Fibroblast of the conjunctiva (primary cell): ENCODE results near the gene ARSA.
"Not testable (repeated sequence)": the region's sequence is repeated elsewhere in the genome, so short reads cannot be mapped to it uniquely, and the experiment has no call there.

Experiments used
- DNase-seq: peaks from one replicate; pipeline ENCODE4 v3.0.0-alpha.2; 2010; ENCODE audit warnings: low read depth

ARSA gene

GRCh38 chr22:50621948-50622722 lies 5.8 kb downstream of the ARSA start:
- DNase-seq: no peak

DNA sequence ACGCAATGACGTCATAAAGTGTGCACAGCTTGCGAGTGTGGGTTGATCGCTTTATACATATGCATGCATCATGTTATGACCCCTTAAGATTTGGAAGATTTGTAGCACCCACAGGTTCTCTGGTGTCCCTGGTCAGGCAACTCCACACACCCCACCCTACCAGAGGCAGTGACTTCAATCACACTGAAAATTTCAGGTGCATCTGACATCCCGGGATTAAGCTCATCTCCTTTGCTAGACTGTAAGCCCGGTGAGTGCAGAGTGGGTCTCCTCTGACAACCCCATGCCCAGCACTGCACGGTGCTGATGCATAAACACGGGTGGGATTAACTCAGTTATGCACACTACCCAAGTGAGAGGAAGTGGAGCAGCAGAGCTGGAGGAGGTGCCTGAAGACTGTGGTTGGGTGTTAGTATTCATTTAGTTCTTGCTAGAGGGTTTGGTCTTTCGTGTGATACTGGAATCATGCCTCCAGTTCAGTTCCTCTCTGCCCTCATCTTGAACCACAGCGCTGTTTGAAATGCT lies 6.5 kb downstream of the ARSA start:
- DNase-seq: no peak

GRCh38 chr22:50620593-50621355 lies 7.2 kb downstream of the ARSA start:
- DNase-seq: no peak

DNA sequence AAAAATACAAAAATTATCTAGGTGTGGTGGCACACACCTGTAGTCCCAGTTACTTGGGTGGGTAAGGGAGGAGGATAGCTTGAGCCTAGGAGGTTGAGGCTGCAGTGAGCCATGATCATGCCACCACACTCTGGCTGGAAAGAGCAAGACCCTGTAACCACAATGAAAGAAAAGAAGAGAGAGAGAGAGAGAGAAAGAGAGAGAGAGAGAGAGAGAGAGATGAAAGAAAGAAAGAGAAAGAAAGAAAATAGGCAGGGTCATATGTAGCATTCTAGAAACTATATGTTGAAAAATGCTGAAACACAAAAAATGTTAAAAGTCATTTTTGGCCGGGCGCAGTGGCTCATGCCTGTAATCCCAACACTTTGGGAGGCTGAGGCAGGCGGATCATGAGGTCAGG lies 13.7 kb downstream of the ARSA start:
- not testable (repeated sequence) for DNase-seq

- no peak for DNase-seq
Measured at GRCh38 chr22:50613291-50613981, 14.5 kb downstream of the ARSA start.

DNA sequence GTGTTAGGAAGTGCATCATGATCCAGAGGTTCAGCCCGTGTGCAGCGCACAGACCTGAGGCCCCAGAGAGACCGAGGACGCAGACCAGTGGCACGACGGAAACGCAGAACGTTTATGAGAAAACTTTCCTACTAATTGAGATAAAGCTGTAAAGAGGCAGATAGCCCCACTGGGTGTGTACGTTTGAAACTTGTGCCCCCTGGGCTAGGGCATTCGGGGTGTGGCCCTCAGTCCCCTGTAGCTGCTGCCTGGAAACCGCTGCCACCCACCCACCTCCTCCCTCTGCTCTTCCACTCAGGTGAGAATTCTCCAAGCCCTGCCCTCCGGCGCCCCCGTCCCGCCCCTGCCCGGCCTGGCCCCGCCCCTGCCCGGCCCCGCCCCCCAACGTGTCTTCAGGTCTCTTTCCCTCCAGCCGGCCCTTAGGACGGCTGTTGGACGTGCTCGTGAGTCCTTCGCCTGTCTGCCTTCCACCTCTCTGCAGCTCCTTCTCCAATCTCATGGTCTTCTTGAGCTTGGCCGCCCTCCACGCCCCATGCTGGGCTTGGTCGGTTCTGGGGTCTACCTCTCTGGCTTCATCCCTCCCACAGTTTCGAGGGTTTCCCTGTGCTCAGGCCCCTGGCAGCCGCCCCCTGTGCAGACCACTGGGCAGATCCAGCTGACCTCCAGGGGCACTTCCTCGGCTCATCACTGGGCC lies 15.3 kb downstream of the ARSA start:
- no peak for DNase-seq

GRCh38 chr22:50612168-50612527 lies 15.8 kb downstream of the ARSA start:
- no peak for DNase-seq

DNA sequence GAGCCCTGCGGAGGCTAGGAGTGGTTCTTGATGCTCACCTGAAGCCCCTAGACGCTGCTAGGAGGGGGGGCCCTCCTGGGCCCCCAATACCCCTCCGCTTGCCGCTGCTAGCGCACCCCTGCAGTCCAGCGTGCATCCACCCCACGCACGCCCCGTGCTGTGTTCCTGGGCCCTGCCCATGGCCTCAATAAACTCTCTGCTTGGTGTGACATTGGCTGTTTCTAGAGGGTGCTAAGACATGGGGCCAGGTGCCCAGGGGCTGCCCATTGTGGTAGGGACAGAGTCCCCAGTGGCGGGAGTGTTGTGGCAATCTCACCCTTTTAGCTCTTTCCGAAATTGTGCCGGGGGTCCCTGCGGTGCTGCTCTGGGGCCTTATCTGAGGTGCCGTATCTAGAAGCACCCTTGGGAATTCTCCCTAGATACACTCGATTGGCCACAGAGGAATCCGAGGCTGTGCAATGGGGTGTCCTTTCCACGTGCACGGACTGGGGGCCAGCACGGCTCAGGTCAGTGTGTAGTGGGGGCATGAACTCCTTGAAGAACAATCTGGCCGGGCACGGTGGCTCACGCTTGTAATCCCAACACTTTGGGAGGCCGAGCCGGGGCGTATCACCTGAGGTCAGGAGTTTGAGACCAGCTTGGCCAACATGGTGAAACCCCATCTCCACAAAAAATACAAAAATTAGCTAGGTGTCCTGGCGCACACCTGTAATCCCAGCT lies 16.5 kb downstream of the ARSA start:
- no peak for DNase-seq

GRCh38 chr22:50610581-50610980 lies 17.4 kb downstream of the ARSA start:
- no peak for DNase-seq

DNA sequence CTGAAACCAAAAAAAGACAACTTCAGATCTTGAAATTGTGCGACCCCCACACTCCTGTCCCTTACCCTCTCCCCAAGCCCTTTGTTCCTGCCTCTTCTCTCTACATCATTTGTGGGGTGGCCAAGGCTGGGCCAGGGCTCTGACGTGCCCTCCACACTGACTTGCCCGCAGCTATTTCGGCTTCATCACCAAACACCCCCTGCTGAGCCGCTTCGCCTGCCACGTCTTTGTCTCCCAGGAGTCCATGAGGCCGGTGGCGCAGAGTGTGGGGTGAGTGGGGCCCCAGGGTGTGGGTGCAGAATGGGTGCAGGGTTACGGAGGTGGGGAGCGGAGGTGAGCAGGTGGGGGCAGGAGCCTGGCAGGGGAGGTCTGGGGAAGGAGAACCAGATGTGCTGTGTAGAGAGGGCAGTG lies 17.9 kb downstream of the ARSA start:
- DNase-seq: no peak

- DNase-seq: no peak
Measured at GRCh38 chr22:50609599-50609998, 18.4 kb downstream of the ARSA start.

DNA sequence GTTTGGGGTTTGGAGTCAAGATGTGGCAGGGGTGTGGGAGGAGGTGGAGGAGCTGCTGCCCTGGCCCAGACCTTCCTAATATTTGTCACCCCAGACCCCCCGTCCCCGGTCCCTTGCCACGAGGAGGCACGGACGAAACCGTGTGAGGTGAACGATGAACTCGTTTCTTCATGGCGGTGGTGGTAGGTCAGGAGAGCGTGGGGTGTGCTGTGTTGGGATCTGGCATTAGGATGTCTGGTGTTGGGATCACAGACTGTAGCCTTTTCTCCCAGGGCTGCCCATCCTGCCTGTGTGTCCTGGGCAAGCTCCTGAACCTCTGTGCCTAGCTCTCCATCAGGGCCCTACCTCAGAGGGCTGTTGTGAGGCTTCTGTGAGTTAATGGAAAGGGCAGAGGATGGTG lies 19.0 kb downstream of the ARSA start:
- no peak for DNase-seq

DNA sequence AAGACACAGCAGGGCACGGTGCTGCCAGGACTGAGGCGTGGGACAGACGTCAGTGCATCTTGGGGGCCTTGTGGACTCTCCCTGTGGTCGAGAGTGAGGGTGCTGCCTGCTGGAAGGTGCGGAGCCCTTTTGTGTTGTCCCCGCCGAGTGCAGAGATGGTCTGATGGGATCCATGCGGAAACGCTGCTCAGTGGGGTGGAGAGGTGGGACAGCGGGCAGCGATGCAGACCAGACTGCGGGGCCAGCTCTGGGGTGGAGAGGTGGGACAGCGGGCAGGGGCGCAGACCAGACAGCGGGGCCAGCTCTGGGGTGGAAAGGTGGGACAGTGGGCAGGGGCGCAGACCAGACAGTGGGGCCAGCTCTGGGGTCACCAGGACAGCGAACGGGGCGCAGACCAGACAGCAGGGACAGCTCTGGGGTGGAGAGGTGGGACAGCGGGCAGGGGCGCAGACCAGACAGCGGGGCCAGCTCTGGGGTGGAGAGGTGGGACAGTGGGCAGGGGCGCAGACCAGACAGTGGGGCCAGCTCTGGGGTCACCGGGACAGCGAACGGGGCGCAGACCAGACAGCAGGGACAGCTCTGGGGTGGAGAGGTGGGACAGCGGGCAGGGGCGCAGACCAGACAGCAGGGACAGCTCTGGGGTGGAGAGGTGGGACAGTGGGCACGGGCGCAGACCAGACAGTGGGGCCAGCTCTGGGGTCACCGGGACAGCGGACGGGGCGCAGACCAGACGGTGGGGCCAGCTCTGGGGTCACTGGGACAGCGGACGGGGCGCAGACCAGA lies 19.7 kb downstream of the ARSA start:
- DNase-seq: not testable (repeated sequence)

DNA sequence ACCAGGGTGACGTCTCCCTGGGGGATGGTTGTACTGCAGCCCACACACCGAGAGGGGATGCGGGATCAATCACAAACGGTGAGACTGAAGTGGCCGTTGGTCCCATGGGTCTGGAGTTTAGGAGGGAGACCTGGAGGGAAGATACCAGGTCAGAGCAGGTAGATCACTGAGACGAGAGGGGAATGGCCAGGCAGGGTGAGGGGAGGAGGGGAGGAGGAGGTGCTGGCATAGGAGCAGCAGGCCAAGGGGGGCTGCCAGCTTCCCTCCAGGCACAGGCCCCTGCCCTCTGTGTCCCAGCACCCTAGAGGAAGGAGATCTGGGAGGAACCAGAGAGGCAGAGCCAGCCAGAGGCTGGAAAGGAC lies 20.3 kb downstream of the ARSA start:
- DNase-seq: no peak

DNA sequence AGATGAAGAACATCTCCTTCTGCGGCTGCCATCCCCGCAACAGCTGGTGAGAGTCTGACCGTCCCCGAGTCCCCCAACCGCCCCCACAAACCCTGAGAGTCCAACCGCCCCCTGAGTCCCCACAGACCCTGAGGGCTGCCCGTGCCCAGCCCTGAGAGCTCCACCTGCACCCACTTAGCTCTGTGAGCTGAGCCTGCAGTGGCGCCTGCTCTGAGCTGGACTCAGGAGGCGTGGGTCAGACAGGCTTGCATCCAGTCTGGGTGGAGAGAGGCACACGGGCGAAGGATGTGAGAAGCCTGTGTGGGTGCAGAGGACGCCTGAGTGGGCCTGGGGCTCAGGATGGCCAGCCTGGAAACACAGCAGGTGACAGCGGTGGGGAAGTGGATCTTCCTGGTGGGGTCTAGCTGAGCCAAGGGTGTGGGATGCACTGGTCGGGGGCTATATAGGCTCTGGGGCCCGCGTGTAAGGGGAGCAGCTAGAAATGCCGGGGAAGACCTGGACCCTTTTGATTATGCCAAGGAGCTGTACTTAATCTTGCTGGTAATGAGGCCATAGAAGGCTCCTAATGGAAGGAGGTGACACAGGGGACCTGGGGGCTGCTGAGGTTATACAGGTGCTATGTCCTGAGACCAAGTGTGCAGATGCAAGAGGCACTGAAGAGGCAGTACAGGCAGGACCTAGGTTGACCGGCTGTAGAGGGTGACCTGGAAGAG lies 20.9 kb downstream of the ARSA start:
- DNase-seq: no peak

DNA sequence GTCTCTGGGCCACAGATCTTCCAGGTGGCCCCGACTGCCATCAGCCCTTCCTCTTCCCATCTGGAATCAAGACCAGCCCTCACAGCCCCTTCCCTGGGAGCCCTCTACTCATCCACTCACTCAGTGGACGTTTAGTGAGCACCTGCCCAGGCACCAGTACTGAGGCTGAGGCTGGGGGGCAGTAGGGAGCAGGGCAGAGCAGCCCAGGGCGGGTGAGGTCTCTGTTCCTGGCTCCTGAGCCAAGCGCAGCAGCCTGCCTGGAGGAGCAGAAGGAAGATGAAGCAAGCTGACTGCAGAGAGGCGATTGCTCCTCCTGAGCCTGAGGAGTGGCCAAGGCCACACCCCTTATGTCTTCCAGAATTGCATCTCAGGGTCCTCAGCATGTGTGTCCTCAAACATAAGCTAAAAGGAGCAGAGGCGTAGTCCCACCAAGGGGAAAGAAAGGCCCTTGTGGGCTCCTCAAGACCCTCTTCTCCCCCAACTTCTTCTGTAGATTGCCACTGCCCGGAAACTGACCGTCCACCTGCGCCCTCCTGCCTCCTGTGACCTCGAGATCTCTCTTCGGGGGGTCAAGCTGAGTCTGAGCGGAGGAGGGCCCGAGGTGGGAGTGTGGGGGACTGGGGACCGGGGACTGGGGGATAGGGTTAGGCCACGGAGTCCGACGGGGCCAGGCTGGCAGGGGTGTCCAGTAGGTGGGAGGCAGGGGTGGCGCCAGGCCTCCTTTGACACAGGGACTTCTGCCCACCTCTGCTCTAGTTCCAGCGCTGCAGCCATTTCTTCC lies 21.6 kb downstream of the ARSA start:
- DNase-seq: no peak

- no peak for DNase-seq
Measured at GRCh38 chr22:50605613-50606074, 22.3 kb downstream of the ARSA start.

DNA sequence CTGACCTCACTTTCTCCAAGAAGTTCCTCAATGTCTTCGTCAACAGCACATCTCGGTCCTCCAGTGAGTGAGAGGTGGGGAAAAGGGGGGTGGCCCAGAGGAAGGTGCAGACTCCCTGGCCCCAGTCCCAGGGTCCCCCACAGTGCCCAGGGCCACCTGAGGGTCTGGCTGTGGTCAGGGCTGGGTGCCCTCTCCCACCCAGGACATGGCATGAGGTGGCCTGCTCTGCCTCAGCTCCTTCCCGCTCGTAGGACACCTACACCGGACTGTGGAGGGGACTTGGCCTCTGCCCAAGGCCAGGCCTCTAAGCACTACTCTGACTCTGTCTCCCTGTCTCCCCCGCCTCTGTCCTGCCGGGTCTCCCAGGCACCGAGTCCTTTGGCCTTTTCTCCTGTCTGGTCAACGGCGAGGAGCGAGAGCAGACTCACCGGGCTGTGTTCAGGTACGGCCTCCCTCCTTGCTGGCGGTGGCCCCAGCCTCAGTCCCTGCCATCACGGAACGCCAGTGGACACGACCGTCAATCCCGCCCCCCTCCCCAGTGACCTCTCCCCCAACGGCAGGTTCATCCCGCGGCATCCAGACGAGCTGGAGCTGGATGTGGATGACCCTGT lies 22.8 kb downstream of the ARSA start:
- DNase-seq: no peak
